Mesothelial cell of epicardium (in vitro differentiated cells): ENCODE results near the gene USP12. TPM values are rescaled to one million over a fixed set of nuclear protein-coding genes. Genes with fewer than 3 reads are reported as not detected.

Experiments used
- DNase-seq, 2 experiments: peaks; one replicate each; pipeline ENCODE4 v3.0.0; 2021; ENCODE audit warnings: low spot score in 2 of 2; ENCODE audit not compliant: unreplicated experiment in 2 of 2
- H3K27ac Mint-ChIP-seq: 2 replicates; pipeline ENCODE4 v1.8.0; 2021; ENCODE audit warnings: mixed read lengths
- H3K27me3 Mint-ChIP-seq: 2 replicates; pipeline ENCODE4 v1.8.0; 2021; ENCODE audit warnings: low read depth, mixed read lengths
- H3K36me3 Mint-ChIP-seq: 2 replicates; pipeline ENCODE4 v1.8.0; 2021; ENCODE audit warnings: mixed read lengths
- H3K4me1 Mint-ChIP-seq: 2 replicates; pipeline ENCODE4 v1.8.0; 2021; ENCODE audit warnings: mixed read lengths
- H3K4me3 Mint-ChIP-seq: 2 replicates; pipeline ENCODE4 v1.8.0; 2021; ENCODE audit warnings: mild to moderate bottlenecking, moderate library complexity, mixed read lengths
- H3K9me3 Mint-ChIP-seq: 2 replicates; pipeline ENCODE4 v1.8.0; 2021; ENCODE audit warnings: mixed read lengths
- total RNA-seq: library from RNA; stranded (reverse); gene quantifications from 3 replicates; pipeline ENCODE4 v1.2.1, GENCODE V29; 2021
- TF ChIP-seq, protein P1 (sequence below): fragments of 200-600 bp; sonication (generic); IDR thresholded peaks from one replicate; pipeline ENCODE4 v1.5.0; 2021; ENCODE audit warnings: antibody characterized with exemption; ENCODE audit not compliant: unreplicated experiment

USP12 gene
- total RNA-seq, 1 donor from 2014 or later: 22.3 TPM

DNA sequence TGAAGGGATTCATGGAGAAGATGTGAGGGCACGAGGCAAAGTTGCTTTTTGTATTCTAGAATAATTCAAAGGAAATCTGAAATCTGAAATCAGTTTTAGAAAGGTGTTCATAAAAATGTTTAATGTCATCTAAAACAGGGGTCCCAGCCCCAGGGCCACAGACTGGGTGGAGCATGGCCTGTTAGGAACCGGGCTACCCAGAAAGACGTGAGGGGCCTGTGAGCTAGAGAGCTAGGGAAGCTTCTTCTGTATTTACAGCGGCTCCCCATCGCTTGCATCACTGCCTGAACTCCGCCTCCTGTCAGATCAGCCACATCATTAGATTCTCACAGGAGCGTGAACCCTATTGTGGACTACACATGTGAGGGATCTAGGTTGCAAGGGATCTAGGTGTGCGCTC lies 151.2 kb downstream of the USP12 start:
- Mint-ChIP-seq H3K27me3 (no peaks in the 10 kb centered on the region), H3K27ac (no peak overlapping the region), H3K4me1 (peaks cover 6% of the 10 kb centered on the region), H3K9me3 (no peaks in the 10 kb centered on the region), H3K4me3 (no peak overlapping the region), H3K36me3 (no peaks in the 10 kb centered on the region)
- peak in 1 of 2 experiments; percentile 13 for DNase-seq
- TF ChIP-seq, protein P1, sequence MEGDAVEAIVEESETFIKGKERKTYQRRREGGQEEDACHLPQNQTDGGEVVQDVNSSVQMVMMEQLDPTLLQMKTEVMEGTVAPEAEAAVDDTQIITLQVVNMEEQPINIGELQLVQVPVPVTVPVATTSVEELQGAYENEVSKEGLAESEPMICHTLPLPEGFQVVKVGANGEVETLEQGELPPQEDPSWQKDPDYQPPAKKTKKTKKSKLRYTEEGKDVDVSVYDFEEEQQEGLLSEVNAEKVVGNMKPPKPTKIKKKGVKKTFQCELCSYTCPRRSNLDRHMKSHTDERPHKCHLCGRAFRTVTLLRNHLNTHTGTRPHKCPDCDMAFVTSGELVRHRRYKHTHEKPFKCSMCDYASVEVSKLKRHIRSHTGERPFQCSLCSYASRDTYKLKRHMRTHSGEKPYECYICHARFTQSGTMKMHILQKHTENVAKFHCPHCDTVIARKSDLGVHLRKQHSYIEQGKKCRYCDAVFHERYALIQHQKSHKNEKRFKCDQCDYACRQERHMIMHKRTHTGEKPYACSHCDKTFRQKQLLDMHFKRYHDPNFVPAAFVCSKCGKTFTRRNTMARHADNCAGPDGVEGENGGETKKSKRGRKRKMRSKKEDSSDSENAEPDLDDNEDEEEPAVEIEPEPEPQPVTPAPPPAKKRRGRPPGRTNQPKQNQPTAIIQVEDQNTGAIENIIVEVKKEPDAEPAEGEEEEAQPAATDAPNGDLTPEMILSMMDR: no peak

DNA sequence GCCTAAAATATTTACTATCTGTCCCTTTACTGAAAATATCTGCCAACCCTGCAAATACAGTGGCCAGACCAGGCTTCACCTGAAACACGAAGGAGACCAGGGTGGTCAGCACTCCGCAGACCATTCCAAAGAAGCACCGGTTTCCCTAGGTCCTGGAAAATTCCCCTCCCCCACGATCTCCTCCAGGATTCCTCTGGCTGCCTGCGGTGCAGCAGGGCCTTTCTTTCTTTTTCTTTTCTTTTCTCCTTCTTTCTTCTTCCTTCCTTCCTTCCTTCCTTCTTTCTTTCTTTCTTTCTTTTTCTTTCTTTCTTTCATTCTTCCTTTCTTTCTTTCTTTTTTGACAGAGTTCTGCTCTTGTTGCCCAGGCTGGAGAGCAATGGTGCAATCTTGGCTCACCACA lies 152.7 kb downstream of the USP12 start:
- no peak overlapping the region for H3K4me3 Mint-ChIP-seq
- TF ChIP-seq, protein P1: no peak
- no peak overlapping the region for H3K27ac Mint-ChIP-seq
- H3K36me3 Mint-ChIP-seq: no peaks in the 10 kb centered on the region
- H3K4me1 Mint-ChIP-seq: peaks cover 6% of the 10 kb centered on the region
- no peaks in the 10 kb centered on the region for H3K27me3 Mint-ChIP-seq
- DNase-seq: no peak
- H3K9me3 Mint-ChIP-seq: no peaks in the 10 kb centered on the region

DNA sequence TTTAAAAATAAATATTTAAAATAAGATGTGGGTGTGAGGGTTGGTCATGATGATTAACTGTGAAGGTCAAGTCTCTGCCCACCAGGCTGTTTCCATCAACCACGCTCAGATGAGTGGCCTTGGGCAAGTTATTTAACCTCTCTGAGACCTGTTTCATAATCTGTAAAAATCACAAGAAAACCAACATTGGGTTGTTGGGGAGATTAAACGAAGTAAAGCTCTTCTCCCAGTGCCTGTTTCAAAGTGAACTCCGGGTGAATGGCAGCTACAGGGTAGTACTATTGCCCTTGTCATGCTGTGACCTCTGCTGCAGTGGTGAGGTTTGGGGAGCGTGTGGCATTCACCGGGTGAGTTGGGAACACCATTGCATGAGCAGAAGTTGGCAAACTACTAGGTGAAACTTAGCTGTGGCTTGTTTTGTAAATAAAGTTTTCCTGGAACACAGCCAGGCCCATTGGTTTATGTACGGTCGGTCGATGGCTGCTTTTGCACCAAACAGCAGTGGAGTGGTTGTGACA lies 153.2 kb downstream of the USP12 start:
- TF ChIP-seq, protein P1: no peak

DNA sequence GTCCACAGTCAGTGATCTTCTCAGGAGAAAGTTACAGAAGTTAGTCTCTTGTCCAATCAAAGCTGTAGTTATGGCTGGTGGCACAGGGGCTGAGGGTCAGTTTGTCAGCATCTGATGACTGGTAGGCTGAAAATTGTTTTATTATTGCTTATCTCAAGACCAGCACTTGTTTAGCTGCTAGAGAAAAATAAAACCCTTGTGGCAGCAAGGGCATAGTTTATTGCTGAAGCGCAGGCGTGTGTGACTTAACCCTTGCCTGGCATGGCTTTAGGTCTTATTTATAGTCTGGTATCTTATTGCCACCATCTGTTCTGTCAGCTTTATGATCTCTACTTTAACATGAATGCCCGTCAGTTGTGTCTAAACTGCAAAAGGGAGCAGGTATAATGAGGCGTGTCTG lies 154.7 kb downstream of the USP12 start:
- no peak for DNase-seq
- no peaks in the 10 kb centered on the region for H3K27me3 Mint-ChIP-seq
- no peak overlapping the region for H3K4me3 Mint-ChIP-seq
- no peaks in the 10 kb centered on the region for H3K4me1 Mint-ChIP-seq
- no peaks in the 10 kb centered on the region for H3K9me3 Mint-ChIP-seq
- TF ChIP-seq, protein P1: no peak
- no peaks in the 10 kb centered on the region for H3K36me3 Mint-ChIP-seq
- H3K27ac Mint-ChIP-seq: no peak overlapping the region

More for the DNA sequence above, 153.2 kb downstream of the USP12 start:
- Mint-ChIP-seq H3K4me1 (peaks cover 1% of the 10 kb centered on the region), H3K36me3 (no peaks in the 10 kb centered on the region), H3K4me3 (no peak overlapping the region), H3K9me3 (no peaks in the 10 kb centered on the region), H3K27me3 (no peaks in the 10 kb centered on the region), H3K27ac (no peak overlapping the region)
- no peak for DNase-seq

Other genes with a start within 250 kb of the USP12 start
- 851 to 889 TPM (median 875 TPM) in 3 replicates for gene RPL21, start 79.7 kb upstream of the USP12 start, total RNA-seq
- 8.8 to 10.5 TPM (median 9.1 TPM) in 3 replicates for gene RASL11A, start 99.0 kb upstream of the USP12 start, total RNA-seq